ACHN (cell line): ENCODE measurements around the gene AOPEP.
A peak's percentile ranks its signal among the peaks of the same experiment; 100 is the strongest.

Experiments used
- DNase-seq: peaks from one replicate; pipeline ENCODE4 v3.0.0-alpha.2; 2015
- in situ Hi-C: cut with HindIII; loops from 2 replicates; pipeline ENCODE4 v1.10.0; 2017; ENCODE audit warnings: low sequenced_read_pairs, low pct_ligation_motif_present, low pct_unique_long_range_greater_than_20kb

The AOPEP gene

GRCh38 chr9:94915476-94916450 lies 189.3 kb downstream of the AOPEP start:
- DNase-seq: no peak
- in situ Hi-C loops: no loop called here

GRCh38 chr9:94916956-94917355 lies 190.5 kb downstream of the AOPEP start:
- DNase-seq: no peak
- in situ Hi-C loops: no loop called here

- no peak for DNase-seq
- in situ Hi-C loops: no loop called here
Observed at GRCh38 chr9:94918038-94918753, 191.7 kb downstream of the AOPEP start.

GRCh38 chr9:94919376-94920098 lies 193.0 kb downstream of the AOPEP start:
- in situ Hi-C loops: no loop called here
- no peak for DNase-seq

- in situ Hi-C loops: no loop called here
- no peak for DNase-seq
Observed at GRCh38 chr9:94920420-94921091, 194.1 kb downstream of the AOPEP start.

- DNase-seq: peak; percentile 70
- in situ Hi-C loops: no loop called here
Observed at GRCh38 chr9:94921092-94921471, 194.6 kb downstream of the AOPEP start.

- peak; percentile 15 for DNase-seq
- in situ Hi-C loops: no loop called here
Observed at GRCh38 chr9:94921656-94922055, 195.2 kb downstream of the AOPEP start.

GRCh38 chr9:94922098-94922607 lies 195.7 kb downstream of the AOPEP start:
- DNase-seq: peak; percentile 92
- in situ Hi-C loops: no loop called here

GRCh38 chr9:94922691-94923107 lies 196.2 kb downstream of the AOPEP start:
- DNase-seq: no peak
- in situ Hi-C loops: no loop called here

GRCh38 chr9:94923326-94924089 lies 197.0 kb downstream of the AOPEP start:
- DNase-seq: no peak

GRCh38 chr9:94925751-94926430 lies 199.4 kb downstream of the AOPEP start:
- DNase-seq: no peak
- in situ Hi-C loops: no loop called here

More at GRCh38 chr9:94923326-94924089, 197.0 kb downstream of the AOPEP start:
- in situ Hi-C loops: no loop called here

GRCh38 chr9:94926431-94926800 lies 199.9 kb downstream of the AOPEP start:
- DNase-seq: no peak
- in situ Hi-C loops: no loop called here

GRCh38 chr9:94927048-94927761 lies 200.7 kb downstream of the AOPEP start:
- in situ Hi-C loops: no loop called here
- no peak for DNase-seq

- DNase-seq: no peak
Observed at GRCh38 chr9:94927762-94928670, 201.5 kb downstream of the AOPEP start.

GRCh38 chr9:94928691-94929368 lies 202.3 kb downstream of the AOPEP start:
- in situ Hi-C loops: no loop called here
- DNase-seq: no peak

More at GRCh38 chr9:94927762-94928670, 201.5 kb downstream of the AOPEP start:
- in situ Hi-C loops: no loop called here
